Loucy (cell line): ENCODE results near the gene ARHGAP22.

ENCODE experiments used
- EZH2phosphoT487 ChIP-seq: fragments of 200-600 bp; IDR thresholded peaks from 2 replicates; pipeline ENCODE4 v1.6.1; 2018; ENCODE audit warnings: antibody characterized with exemption, mild to moderate bottlenecking, moderate library complexity, borderline replicate concordance
- TF ChIP-seq, protein P1 (sequence below): fragments of 200-600 bp; sonication (generic); conservative IDR thresholded peaks from 2 replicates; pipeline ENCODE4 v1.5.1; 2014; ENCODE audit warnings: mild to moderate bottlenecking, antibody characterized with exemption, low read length

DNA sequence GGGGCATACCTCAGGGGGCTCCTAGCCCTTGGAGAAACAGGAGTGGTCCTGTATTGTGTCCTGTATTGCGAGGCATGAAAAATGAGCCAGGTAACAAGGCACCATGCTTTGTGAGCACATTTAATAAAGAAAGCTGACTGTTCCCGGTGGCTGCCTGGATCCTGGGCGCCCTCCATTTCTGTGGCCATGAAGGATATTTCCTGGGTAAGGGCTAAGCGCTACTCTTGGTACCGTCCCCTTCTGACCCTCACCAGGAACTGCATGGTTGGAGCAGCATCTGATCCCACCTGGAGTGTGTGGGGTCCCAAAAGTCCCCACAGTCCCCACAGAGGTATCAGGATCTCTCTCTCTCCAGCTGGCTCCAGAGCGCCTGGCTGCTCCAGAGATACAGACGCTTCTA is 158.9 kb downstream of the ARHGAP22 start:
- TF ChIP-seq, protein P1, sequence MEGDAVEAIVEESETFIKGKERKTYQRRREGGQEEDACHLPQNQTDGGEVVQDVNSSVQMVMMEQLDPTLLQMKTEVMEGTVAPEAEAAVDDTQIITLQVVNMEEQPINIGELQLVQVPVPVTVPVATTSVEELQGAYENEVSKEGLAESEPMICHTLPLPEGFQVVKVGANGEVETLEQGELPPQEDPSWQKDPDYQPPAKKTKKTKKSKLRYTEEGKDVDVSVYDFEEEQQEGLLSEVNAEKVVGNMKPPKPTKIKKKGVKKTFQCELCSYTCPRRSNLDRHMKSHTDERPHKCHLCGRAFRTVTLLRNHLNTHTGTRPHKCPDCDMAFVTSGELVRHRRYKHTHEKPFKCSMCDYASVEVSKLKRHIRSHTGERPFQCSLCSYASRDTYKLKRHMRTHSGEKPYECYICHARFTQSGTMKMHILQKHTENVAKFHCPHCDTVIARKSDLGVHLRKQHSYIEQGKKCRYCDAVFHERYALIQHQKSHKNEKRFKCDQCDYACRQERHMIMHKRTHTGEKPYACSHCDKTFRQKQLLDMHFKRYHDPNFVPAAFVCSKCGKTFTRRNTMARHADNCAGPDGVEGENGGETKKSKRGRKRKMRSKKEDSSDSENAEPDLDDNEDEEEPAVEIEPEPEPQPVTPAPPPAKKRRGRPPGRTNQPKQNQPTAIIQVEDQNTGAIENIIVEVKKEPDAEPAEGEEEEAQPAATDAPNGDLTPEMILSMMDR, result no peak
- no peak for TF ChIP-seq EZH2phosphoT487
